GM19468 (cell line): ENCODE data around the gene FHOD3.

Experiments used
- ATAC-seq: cut with Tn5 transposase; IDR thresholded peaks from one replicate; pipeline ENCODE4 v1.9.1; 2021; ENCODE audit warnings: mild to moderate bottlenecking, moderate library complexity, moderate number of reproducible peaks; ENCODE audit not compliant: unreplicated experiment; ENCODE audit errors: extremely low read depth

Gene FHOD3

GRCh38 chr18:36672437-36673344, 375.2 kb downstream of the FHOD3 start:
- peak; percentile 62 for ATAC-seq

- ATAC-seq, result no peak
Observed at GRCh38 chr18:36673452-36673851, 375.9 kb downstream of the FHOD3 start.

GRCh38 chr18:36675076-36675475, 377.6 kb downstream of the FHOD3 start:
- no peak for ATAC-seq

- no peak for ATAC-seq
Observed at GRCh38 chr18:36675542-36675941, 378.0 kb downstream of the FHOD3 start.

- no peak for ATAC-seq
Observed at GRCh38 chr18:36676629-36677028, 379.1 kb downstream of the FHOD3 start.

GRCh38 chr18:36680042-36680441, 382.5 kb downstream of the FHOD3 start:
- no peak for ATAC-seq

- no peak for ATAC-seq
Observed at GRCh38 chr18:36685580-36685979, 388.1 kb downstream of the FHOD3 start.

- ATAC-seq, result no peak
Observed at GRCh38 chr18:36688020-36688965, 390.8 kb downstream of the FHOD3 start.

GRCh38 chr18:36692371-36692770, 394.9 kb downstream of the FHOD3 start:
- ATAC-seq, result no peak

- ATAC-seq, result no peak
Observed at GRCh38 chr18:36692921-36693332, 395.4 kb downstream of the FHOD3 start.

- ATAC-seq, result no peak
Observed at GRCh38 chr18:36693931-36694620, 396.6 kb downstream of the FHOD3 start.

GRCh38 chr18:36695806-36696205, 398.3 kb downstream of the FHOD3 start:
- ATAC-seq, result no peak

GRCh38 chr18:36697905-36698304, 400.4 kb downstream of the FHOD3 start:
- no peak for ATAC-seq

GRCh38 chr18:36700955-36701354, 403.4 kb downstream of the FHOD3 start:
- no peak for ATAC-seq

- ATAC-seq, result no peak
Observed at GRCh38 chr18:36702401-36703013, 405.0 kb downstream of the FHOD3 start.

- ATAC-seq, result no peak
Observed at GRCh38 chr18:36704156-36704555, 406.6 kb downstream of the FHOD3 start.

GRCh38 chr18:36706134-36706881, 408.8 kb downstream of the FHOD3 start:
- ATAC-seq, result no peak

GRCh38 chr18:36708366-36708765, 410.9 kb downstream of the FHOD3 start:
- ATAC-seq, result no peak

GRCh38 chr18:36709315-36709714, 411.8 kb downstream of the FHOD3 start:
- ATAC-seq, result no peak
